ENCODE measurements around the gene SIGLEC7. TPM values are rescaled to one million over a fixed set of nuclear protein-coding genes. Genes with fewer than 3 reads are reported as not detected.

Gene SIGLEC7
- total RNA-seq, 1 donor from 2014 or later: 4.8 TPM

- Histone ChIP-seq H3K4me1 (no peaks in the 10 kb centered on the region), H3K4me3 (no peak overlapping the region), H3K9me3 (no peaks in the 10 kb centered on the region), H3K27ac (no peak overlapping the region), H3K36me3 (no peaks in the 10 kb centered on the region), H3K27me3 (no peaks in the 10 kb centered on the region)
- DNase-seq (ENCODE audit: low spot score in 2 of 2): no peak
- intact Hi-C loops (cut with DNase I): no loop called here
- TF ChIP-seq CTCF (IDR thresholded peaks at IDR 0.05): no peak
These were observed 58.1 kb downstream of the SIGLEC7 start for GRCh38 chr19:51200071-51200666.

DNA sequence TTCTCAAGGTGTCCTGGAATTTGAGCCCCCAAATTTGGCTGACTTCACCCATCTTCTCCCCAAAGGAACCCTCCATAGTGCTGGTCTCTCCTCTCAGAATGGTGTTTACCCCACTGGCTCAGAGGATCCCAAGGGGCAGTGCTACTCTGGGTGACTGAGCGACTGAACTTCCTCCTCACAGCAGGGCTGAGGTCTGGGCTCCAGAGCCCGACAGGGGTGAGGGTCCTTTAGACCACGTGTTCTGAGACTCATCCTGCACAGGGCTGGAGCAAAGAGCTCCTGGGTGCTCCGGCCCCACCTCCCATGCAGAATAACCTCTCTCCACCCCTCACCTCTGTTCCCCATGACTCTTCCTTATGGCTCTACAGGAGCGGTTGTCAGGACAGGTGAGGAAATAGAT is 59.6 kb downstream of the SIGLEC7 start:
- DNase-seq (ENCODE audit: low spot score in 2 of 2): no peak
- H3K4me1 ChIP-seq: no peaks in the 10 kb centered on the region
- no peak overlapping the region for H3K4me3 ChIP-seq
- H3K27ac ChIP-seq: no peak overlapping the region
- no peaks in the 10 kb centered on the region for H3K9me3 ChIP-seq
- TF ChIP-seq CTCF (IDR thresholded peaks at IDR 0.05): no peak
- H3K36me3 ChIP-seq: no peaks in the 10 kb centered on the region
- intact Hi-C loops (cut with DNase I): no loop called here
- no peaks in the 10 kb centered on the region for H3K27me3 ChIP-seq

Other genes with a start within 250 kb of the SIGLEC7 start
- not detected for gene KLK4, start 230.9 kb upstream of the SIGLEC7 start, total RNA-seq
- gene KLK5, start 189.3 kb upstream of the SIGLEC7 start, total RNA-seq: not detected
- not detected for gene KLK6, start 172.7 kb upstream of the SIGLEC7 start, total RNA-seq
- gene KLK7, start 158.4 kb upstream of the SIGLEC7 start, total RNA-seq: not detected
- not detected for gene KLK8, start 140.7 kb upstream of the SIGLEC7 start, total RNA-seq
- gene KLK10, start 122.6 kb upstream of the SIGLEC7 start, total RNA-seq: 1.6 TPM
- not detected for gene KLK11, start 115.7 kb upstream of the SIGLEC7 start, total RNA-seq
- gene KLK12, start 107.3 kb upstream of the SIGLEC7 start, total RNA-seq: not detected
- not detected for gene KLK13, start 77.2 kb upstream of the SIGLEC7 start, total RNA-seq
- gene KLK14, start 59.4 kb upstream of the SIGLEC7 start, total RNA-seq: not detected
- 8.9 TPM for gene CTU1, start 33.9 kb upstream of the SIGLEC7 start, total RNA-seq
- 0.85 TPM for gene SIGLEC9, start 17.4 kb upstream of the SIGLEC7 start, total RNA-seq
- gene CD33, start 82.8 kb downstream of the SIGLEC7 start, total RNA-seq: 1.3 TPM
- gene SIGLECL1, start 108.8 kb downstream of the SIGLEC7 start, total RNA-seq: not detected
- gene IGLON5, start 169.3 kb downstream of the SIGLEC7 start, total RNA-seq: 4.9 TPM
- 1.4 TPM for gene VSIG10L, start 199.8 kb downstream of the SIGLEC7 start, total RNA-seq
- gene ETFB, start 224.1 kb downstream of the SIGLEC7 start, total RNA-seq: 42.5 TPM
- gene CLDND2, start 226.7 kb downstream of the SIGLEC7 start, total RNA-seq: not detected
- gene NKG7, start 230.4 kb downstream of the SIGLEC7 start, total RNA-seq: 30.2 TPM
- gene LIM2, start 245.7 kb downstream of the SIGLEC7 start, total RNA-seq: not detected
- gene C19orf84, start 248.3 kb downstream of the SIGLEC7 start, total RNA-seq: not detected

Measured in ascending aorta (tissue), 2 donors.